OCI-LY1 (cell line): Measurements from ENCODE around the gene DDX49.

ENCODE experiments used
- H2AFZ ChIP-seq: fragments of 200-600 bp; sonication (generic), shearing (Covaris generic); 2 replicates; pipeline ENCODE4 v1.6.0; 2014; ENCODE audit warnings: antibody characterized with exemption, mild to moderate bottlenecking, low read length
- H3F3A ChIP-seq: fragments of 200-600 bp; sonication (generic), shearing (Covaris generic); 2 replicates; pipeline ENCODE4 v1.6.0; 2014; ENCODE audit warnings: mild to moderate bottlenecking, antibody characterized with exemption, low read length, moderate library complexity; ENCODE audit not compliant: insufficient read depth
- H3K27ac ChIP-seq: fragments of 200-600 bp; sonication (generic); 2 replicates; pipeline ENCODE4 v1.5.1; 2014; ENCODE audit warnings: low read length, mixed run types, mild to moderate bottlenecking, low read depth; ENCODE audit not compliant: poor library complexity, severe bottlenecking
- H3K27me3 ChIP-seq: fragments of 200-600 bp; sonication (generic); 2 replicates; pipeline ENCODE4 v1.6.0; 2014; ENCODE audit warnings: antibody characterized with exemption, mild to moderate bottlenecking, low read length, moderate library complexity; ENCODE audit not compliant: insufficient read depth
- H3K36me3 ChIP-seq: fragments of 200-600 bp; sonication (generic); 2 replicates; pipeline ENCODE4 v1.6.1; 2014; ENCODE audit warnings: mild to moderate bottlenecking, antibody characterized with exemption, low read length, moderate library complexity, mixed read lengths; ENCODE audit not compliant: insufficient read depth
- H3K4me1 ChIP-seq: fragments of 200-600 bp; sonication (generic); 2 replicates; pipeline ENCODE4 v1.5.1; 2014; ENCODE audit warnings: mild to moderate bottlenecking, low read length, moderate library complexity; ENCODE audit not compliant: insufficient read depth, severe bottlenecking
- H3K4me2 ChIP-seq: fragments of 200-600 bp; sonication (generic), shearing (Covaris generic); 2 replicates; pipeline ENCODE4 v1.6.1; 2014; ENCODE audit warnings: low read length
- H3K4me3 ChIP-seq: fragments of 200-600 bp; sonication (generic); 2 replicates; pipeline ENCODE4 v1.5.1; 2014; ENCODE audit warnings: low read length, low read depth, mild to moderate bottlenecking, mixed read lengths; ENCODE audit not compliant: poor library complexity, severe bottlenecking
- H3K79me2 ChIP-seq: fragments of 200-600 bp; shearing (Covaris generic); 2 replicates; pipeline ENCODE4 v1.6.1; 2016; ENCODE audit warnings: mixed run types, low read length, mixed read lengths; ENCODE audit not compliant: insufficient read depth
- H3K9ac ChIP-seq: fragments of 200-600 bp; sonication (generic), shearing (Covaris generic); 2 replicates; pipeline ENCODE4 v1.6.1; 2014; ENCODE audit warnings: mild to moderate bottlenecking, low read length, mixed read lengths
- H3K9me2 ChIP-seq: fragments of 200-600 bp; sonication (generic), shearing (Covaris generic); 2 replicates; pipeline ENCODE4 v1.6.1; 2014; ENCODE audit warnings: low read depth, mild to moderate bottlenecking, low read length, mixed read lengths
- H3K9me3 ChIP-seq: fragments of 200-600 bp; shearing (Covaris generic); 2 replicates; pipeline ENCODE4 v1.6.1; 2014; ENCODE audit warnings: low read length, mixed read lengths
- H4K20me1 ChIP-seq: fragments of 200-600 bp; sonication (generic), shearing (Covaris generic); 2 replicates; pipeline ENCODE4 v1.6.0; 2016; ENCODE audit warnings: mild to moderate bottlenecking, low read length; ENCODE audit not compliant: insufficient read depth
- EZH2 ChIP-seq: fragments of 200-600 bp; sonication (generic), shearing (Covaris generic); IDR thresholded peaks from 2 replicates; pipeline ENCODE4 v1.8.0; 2017; ENCODE audit warnings: borderline replicate concordance, mixed run types, mild to moderate bottlenecking, antibody characterized with exemption, low read length, moderate library complexity, mixed read lengths
- TF ChIP-seq, protein P1 (sequence below): fragments of 200-600 bp; sonication (generic), shearing (Covaris generic); IDR thresholded peaks from 2 replicates; pipeline ENCODE4 v1.5.1; 2017; ENCODE audit warnings: mild to moderate bottlenecking, antibody characterized with exemption, low read length, moderate library complexity, mixed read lengths

The DDX49 gene

DNA sequence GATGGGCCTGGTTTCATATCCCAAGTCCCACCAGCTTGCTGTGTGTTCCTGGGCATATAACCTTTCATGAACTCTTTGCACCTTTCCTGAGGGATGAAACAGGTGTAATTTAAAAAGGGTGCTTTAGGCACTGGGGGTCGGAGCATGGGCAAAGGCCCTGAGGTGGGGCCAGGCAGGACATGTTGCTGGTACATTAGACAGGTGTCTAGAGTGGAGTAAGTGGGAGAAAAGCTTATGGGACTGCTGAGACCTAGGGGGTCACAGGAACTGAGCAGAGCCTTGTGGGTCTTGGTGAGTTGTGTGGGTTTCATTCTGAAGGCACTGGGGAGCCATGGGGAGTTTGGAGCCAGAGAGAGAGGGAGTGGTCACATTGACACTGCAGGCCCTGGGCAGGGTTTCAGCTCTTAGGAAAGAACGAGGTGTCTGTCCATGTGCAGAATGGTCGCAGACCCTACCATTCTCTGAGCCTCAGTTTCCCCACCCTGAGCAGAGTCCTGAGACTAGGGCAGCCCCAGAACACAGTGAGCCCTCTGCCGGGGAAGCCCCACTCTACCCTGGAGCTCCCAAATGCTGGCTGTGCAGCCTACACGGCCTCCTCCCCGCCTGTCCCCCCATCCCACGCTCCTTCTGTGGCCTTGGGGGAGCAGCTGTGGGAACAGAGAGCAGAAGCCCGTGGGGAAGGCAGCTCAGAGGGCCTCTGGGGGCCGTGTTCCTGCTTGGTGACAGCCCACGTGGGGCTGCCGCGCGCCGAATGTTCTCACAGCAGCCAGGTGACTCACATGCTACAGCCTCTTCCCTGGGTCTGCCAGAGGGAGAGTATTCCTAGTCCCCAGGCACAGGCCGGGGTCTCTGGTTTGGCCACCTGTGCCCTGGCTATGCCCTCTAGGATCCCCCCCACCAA is 28.8 kb downstream of the DDX49 start:
- Histone ChIP-seq H3K4me1 (peaks cover 14% of the 10 kb centered on the region), H3K4me2 (no peak overlapping the region), H2AFZ (no peak overlapping the region), H3K27me3 (peaks cover 6% of the 10 kb centered on the region; the same call in 1 of the 2 replicates), H3K4me3 (no peak overlapping the region), H3K9me2 (no peaks in the 10 kb centered on the region), H3K9ac (no peak overlapping the region), H3K27ac (no peak overlapping the region), H4K20me1 (no peaks in the 10 kb centered on the region), H3K9me3 (no peaks in the 10 kb centered on the region), H3K79me2 (no peaks in the 10 kb centered on the region), H3F3A (no peaks in the 10 kb centered on the region), H3K36me3 (no peaks in the 10 kb centered on the region; the same call in 1 of the 2 replicates)
- no peak for TF ChIP-seq EZH2
- TF ChIP-seq, protein P1, sequence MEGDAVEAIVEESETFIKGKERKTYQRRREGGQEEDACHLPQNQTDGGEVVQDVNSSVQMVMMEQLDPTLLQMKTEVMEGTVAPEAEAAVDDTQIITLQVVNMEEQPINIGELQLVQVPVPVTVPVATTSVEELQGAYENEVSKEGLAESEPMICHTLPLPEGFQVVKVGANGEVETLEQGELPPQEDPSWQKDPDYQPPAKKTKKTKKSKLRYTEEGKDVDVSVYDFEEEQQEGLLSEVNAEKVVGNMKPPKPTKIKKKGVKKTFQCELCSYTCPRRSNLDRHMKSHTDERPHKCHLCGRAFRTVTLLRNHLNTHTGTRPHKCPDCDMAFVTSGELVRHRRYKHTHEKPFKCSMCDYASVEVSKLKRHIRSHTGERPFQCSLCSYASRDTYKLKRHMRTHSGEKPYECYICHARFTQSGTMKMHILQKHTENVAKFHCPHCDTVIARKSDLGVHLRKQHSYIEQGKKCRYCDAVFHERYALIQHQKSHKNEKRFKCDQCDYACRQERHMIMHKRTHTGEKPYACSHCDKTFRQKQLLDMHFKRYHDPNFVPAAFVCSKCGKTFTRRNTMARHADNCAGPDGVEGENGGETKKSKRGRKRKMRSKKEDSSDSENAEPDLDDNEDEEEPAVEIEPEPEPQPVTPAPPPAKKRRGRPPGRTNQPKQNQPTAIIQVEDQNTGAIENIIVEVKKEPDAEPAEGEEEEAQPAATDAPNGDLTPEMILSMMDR, result no peak

DNA sequence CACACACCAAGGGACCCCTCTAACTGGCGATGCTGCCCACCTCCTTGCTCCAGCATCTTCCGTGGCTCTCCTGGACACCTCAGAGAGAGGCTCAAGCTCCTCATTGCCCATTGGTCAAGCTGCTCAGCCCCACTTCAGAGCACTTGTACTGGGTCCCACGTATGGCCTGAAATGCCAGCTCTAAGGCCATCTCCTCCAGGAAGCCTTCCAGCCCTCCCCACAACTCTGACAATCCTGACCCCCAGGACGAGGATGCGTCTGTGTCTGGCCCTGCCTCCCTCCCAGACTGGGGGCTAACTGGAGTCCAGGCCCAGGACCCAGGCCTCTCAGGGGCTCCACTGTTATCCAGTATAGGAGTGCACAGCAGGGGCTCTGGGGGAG is 29.5 kb downstream of the DDX49 start:
- Histone ChIP-seq H3K9me3 (no peaks in the 10 kb centered on the region), H3K27me3 (peaks cover 6% of the 10 kb centered on the region; the same call in 1 of the 2 replicates), H3F3A (no peaks in the 10 kb centered on the region), H3K9ac (no peak overlapping the region), H3K9me2 (no peaks in the 10 kb centered on the region), H3K4me3 (no peak overlapping the region), H3K27ac (no peak overlapping the region), H3K36me3 (no peaks in the 10 kb centered on the region; the same call in 1 of the 2 replicates), H4K20me1 (no peaks in the 10 kb centered on the region), H2AFZ (no peak overlapping the region), H3K4me2 (no peak overlapping the region), H3K4me1 (peaks cover 14% of the 10 kb centered on the region), H3K79me2 (no peaks in the 10 kb centered on the region)
- no peak for TF ChIP-seq EZH2
- TF ChIP-seq, protein P1, result no peak

DNA sequence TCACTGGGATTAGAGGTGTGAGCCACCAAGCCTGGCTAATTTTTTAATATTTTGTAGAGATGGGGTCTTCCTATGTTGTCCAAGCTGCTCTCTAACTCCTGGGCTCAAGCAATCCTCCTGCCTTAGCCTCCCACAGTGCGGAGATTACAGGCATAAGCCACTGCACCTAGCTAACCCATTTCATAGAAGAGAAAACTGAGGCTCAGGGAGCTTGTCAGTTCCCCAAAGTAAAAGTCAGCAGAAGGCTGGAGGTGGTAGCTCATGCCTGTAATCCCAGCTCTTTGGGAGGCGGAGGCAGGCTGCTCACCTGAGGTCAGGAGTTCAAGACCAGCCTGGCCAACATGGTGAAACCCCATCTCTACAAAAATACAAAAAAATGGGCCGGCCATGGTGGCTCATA is 30.3 kb downstream of the DDX49 start:
- no peak overlapping the region for H3K9ac ChIP-seq
- TF ChIP-seq, protein P1, result no peak
- no peak for TF ChIP-seq EZH2
- H3K36me3 ChIP-seq, result no peaks in the 10 kb centered on the region; the same call in 1 of the 2 replicates
- H3K27ac ChIP-seq, result no peak overlapping the region
- H3K9me3 ChIP-seq, result no peaks in the 10 kb centered on the region
- H3K79me2 ChIP-seq, result no peaks in the 10 kb centered on the region
- peaks cover 6% of the 10 kb centered on the region; the same call in 1 of the 2 replicates for H3K27me3 ChIP-seq
- peaks cover 14% of the 10 kb centered on the region for H3K4me1 ChIP-seq
- no peaks in the 10 kb centered on the region for H3F3A ChIP-seq
- no peak overlapping the region for H3K4me2 ChIP-seq
- no peaks in the 10 kb centered on the region for H4K20me1 ChIP-seq
- no peak overlapping the region for H2AFZ ChIP-seq
- no peaks in the 10 kb centered on the region for H3K9me2 ChIP-seq
- H3K4me3 ChIP-seq, result no peak overlapping the region
